GM21717 (cell line): ENCODE results near the gene SPSB3.

Experiments
- ATAC-seq: cut with Tn5 transposase; IDR thresholded peaks from one replicate; pipeline ENCODE4 v1.9.1; 2021; ENCODE audit warnings: mild to moderate bottlenecking, moderate library complexity; ENCODE audit not compliant: unreplicated experiment

Gene SPSB3

DNA sequence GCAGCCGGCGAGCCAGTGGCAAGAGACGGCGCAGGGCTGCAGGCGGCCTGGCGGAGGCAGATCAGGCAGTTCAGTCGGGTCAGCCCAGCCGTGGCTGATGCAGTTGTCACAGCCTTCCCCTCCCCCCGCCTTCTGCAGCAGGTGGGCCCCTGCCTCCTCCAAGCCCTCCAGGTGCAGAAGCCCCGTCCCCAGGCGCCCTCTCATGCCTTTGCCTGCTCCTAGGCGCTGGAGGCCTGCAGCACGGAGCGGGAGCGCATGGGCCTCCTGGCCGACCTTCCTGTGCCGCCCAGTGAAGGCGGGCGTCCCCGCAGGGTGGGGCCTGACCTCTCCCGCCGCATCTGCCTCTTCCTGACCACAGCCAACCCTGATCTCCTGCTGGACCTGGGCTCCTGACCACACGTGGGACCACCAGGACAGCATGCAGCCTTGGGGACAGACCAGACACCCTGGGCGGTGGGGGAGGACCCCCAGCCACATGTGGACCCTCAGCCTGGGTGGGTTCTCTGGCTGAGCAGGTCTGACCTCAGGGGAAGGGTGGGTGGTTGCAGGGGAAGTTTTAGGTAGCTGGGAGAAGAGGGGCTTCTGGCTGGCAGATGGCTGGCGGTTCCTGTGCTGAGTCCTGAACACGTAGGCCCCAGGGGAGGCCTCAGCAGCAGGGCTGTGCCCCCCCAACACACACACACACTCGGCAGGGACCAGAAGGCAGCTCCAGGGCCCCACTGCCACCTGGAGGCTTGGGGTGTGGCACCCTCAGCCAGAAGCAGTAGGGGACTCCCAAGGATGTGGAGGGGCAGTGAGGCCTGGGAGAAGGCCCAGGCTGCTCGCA is 6.3 kb downstream of the SPSB3 start:
- no peak for ATAC-seq

DNA sequence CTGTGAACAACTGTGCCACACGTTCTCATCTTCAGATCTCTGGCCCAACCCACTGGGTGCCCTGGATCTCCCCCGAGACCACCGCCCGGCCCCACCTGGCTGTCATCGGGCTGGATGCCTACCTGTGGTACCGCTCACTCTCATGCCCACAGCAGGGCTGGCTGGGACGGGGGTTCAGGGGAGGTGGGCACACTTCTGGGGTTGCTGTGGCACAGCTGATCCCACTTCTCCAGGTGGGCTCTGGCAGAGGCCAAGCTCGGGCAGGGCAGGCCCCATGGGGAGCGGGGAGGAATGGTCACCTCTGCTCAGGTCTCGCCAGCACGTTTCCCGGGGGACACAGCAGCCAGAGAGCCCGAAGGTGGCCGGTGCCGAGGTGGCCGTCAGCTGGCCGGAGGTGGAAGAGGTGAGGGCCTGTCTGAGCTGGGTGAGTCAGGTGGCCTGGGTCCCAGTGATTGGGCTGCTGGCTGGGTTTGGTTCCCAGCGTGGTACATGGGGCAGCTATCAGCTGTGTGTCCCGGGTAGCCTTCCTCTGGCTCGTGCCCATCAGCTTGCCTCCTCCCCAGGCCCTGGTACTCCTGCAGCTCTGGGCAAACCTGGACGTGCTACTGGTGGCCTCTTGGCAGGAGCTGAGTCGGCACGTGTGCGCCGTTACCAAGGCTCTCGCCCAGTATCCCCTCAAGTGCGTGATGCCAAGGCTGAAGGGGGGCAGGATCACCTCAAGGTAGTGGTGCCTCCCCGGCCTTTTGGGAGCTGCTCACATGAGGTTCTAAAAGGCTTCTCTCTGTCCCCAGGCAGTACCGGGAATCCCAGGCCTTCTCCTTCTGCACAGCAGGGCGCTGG is 7.1 kb downstream of the SPSB3 start:
- no peak for ATAC-seq

DNA sequence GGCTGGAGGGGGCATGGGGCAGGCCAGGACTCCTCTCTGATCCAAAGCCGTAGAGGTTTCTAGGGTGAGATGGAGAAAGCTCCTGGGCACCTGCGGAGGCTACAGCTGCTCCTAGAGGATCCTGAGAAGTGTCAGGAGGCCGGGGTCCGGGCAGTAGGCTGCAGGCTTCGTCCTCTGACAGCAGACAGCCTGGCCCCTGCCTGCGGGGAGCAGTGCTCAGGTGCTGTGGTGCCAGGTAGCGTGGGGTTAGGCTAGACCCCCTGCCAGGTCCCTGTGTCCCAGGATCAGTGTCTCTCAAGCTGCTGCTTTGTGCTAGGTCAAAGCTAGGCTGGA is 8.0 kb downstream of the SPSB3 start:
- ATAC-seq: no peak

DNA sequence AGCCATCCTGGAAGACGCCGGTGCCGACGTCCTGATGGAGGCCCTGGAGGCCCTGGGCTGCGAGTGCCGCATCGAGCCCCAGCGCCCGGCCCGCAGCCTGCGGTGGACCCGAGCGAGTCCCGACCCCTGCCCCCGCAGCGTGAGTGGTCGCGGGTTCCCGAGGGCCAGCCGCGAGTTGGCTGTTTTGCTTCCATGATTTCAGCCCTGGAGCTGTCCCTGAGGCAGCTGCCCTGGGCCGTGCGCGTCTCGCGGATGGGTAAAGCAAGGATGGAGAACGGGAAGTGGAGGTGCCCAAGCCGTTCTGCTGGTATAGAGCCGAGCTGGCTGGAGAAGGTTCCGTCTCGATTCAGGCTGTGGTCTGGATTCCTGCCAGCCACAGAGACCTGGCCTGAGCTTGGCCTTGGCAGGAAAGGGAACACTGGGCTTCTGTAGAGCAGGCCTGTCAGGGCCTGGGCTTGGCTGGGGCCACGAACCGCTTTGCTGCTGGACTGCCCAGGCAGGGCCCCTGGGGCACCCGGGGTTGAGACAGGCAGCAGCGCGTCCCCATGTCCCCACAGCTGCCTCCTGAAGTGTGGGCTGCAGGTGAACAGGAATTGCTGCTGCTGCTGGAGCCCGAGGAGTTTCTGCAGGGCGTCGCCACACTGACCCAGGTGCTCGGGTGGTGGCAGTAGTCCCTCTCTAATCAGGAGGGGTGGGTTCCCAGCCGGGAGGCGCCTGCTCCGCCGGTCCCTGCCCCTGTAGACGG is 8.5 kb downstream of the SPSB3 start:
- no peak for ATAC-seq

DNA sequence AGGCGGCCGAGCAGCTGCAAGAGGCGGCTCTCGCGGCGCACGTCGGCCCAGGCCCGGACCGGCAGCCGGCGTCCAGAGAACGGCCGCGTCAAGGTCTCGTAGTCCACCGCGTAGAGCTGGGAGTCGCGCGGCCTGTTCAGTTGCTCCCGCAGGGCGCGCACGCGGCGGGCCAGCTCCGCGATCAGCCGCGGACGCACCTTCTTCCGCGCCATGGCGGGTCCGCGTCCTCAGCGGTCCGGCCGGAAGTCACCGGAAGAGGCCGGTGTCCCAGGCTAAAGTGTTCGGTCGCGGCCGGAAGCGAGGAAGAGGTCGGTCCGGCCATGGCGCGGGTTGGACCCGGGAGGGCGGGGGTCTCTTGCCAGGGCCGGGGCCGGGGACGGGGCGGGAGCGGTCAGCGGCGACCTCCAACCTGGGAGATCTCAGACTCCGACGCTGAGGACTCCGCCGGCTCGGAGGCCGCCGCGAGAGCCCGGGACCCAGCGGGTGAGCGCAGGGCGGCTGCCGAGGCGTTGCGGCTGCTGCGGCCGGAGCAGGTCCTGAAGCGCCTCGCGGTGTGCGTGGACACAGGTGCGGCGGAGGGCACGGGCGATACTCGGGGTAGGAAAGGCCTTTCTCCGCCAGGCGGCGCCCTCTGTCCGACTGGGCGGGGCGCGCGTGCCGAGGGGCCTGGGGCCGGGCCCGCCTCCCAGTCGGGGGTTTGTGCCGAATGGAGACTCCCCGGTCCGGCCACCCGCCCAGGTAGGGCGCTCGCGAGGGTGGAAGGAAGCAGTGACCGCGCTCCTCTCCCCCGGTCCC is 9.3 kb downstream of the SPSB3 start, which contains the start of gene MRPS34:
MRPS34 (minus strand) TSS at position 227 of the 795 bp plus-strand sequence; CDS start at position 212, 15 bp downstream.
- peak; percentile 41 for ATAC-seq

DNA sequence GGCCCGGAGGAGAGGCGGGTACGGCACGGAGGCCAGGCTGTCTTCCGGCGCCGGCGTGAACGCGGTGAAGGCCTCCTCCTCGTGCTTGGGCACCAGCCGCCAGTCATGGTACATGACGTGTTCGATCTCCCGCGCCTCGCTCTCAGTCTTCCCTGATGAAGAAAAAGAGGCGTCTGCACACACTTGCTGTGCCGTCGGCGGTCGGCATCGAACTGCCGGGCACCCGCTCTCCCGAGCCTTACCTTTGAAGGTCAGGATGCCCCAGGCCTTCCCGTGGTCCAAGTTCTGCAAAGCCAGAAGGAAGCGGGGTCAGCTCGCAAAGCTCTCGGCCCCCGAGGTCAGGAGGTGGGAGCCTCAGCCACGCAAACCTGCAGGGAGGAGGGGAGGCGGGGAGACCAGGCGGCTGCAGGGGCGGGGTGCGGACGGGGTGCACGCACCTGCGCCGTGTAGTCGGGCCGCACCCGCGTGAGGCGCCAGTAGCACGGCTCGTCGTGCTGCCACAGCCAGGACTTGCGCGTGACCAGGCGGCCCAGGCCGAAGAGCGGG is 9.9 kb downstream of the SPSB3 start, which contains the start of gene EME2:
EME2 (plus strand) TSS at position 449 of the 546 bp plus-strand sequence. CDS start 418 bp downstream, outside the sequence.
- ATAC-seq: peak; percentile 0

DNA sequence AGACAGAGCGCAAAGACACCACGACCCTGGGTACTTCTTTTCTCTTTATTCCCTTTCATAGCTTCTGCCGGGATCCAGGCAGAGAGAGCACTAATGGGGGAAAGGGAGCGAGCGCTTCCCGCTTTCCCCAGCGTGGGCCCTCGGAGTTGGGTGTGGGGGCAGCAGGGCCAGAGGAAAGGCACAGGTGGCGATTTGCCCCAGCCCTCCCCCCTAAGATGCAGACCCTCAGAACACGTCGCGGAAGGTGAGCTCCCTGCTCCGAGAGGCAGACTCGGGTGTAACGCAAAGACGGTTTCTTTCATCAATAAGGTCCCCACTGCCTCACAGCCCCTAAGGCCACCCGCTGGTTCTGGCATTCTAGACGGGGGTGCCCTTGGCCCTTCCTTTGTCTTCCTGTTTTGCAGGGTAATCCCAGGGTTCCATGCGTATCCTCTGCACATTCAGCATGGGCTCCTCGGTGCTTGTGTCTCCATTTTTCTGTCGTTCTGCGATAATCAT is 10.5 kb downstream of the SPSB3 start:
- no peak for ATAC-seq

DNA sequence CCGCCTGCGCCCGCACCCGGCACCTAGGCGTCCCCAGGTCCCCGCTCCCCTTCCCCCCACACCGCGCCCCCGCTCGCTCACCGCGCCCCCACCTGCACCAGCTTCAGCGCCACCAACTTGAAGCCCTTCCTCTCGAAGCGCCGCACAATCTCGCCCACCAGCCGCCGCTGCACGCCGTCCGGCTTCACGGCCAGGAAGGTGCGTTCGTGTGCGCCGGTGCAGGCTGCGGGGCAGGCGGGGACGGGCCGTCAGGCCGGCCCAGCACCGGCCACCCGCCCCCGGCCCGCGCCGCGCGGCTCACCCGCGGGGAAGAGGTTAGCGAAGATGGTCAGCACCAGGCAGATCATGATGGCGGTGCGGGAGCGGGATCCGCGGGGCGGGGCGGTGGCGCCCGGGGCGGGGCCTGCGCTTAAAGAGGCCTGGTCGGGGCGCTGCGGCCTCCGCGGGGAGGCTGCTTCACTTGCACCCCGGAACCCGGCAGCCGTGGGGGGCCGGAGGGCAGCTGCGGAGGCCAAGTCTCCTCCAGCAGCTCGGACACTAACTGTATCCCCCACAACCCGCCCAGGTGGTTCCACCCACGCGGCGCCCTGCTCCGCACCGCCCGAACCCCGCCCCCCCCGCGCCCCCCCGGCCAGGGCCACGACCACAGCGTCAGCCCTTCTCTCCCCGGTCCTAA is 11.0 kb downstream of the SPSB3 start, which contains the start of gene NME3:
NME3 (minus strand) TSS at position 356 of the 676 bp plus-strand sequence; CDS start at position 347, 9 bp downstream.
- no peak for ATAC-seq

DNA sequence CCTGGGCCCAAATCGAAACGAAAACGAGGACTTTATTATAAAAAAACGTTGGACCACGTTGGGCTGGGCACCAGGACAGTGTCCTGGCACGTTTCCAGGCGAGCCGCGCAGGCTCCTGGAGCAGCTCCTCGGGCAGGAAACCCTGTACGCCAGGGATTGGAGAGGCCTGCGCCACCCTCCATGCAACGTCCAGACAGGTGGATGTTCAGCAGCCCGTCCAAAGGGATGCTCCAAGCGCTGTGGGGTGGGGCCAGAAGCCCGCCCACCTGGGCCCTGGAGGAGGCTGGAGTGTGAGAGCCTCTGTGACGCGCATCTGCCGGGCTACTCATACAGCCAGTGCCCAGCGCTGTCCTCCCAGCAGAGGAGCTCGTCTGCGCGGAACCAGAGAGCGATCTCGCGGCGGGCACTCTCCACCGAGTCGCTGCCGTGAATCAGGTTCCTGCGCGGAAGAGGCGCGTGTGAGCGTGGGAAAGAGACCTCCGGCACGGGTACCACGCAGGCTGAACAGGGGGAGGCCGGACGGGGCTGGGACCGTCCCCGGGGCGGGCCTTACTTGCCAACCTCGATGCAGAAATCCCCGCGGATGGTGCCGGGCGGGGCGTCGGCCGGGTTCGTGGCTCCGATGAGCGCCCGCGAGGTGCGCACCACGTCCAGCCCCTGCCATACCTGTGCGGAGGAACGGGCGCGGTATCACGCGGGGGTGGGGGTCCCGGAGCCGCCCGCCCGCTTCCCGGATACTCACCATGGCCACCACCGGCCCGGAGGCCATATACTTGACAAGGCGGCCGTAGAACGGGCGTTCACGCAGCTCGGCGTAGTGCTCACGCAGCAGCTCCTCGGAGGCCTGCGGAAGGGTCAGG is 11.8 kb downstream of the SPSB3 start:
- ATAC-seq: no peak

DNA sequence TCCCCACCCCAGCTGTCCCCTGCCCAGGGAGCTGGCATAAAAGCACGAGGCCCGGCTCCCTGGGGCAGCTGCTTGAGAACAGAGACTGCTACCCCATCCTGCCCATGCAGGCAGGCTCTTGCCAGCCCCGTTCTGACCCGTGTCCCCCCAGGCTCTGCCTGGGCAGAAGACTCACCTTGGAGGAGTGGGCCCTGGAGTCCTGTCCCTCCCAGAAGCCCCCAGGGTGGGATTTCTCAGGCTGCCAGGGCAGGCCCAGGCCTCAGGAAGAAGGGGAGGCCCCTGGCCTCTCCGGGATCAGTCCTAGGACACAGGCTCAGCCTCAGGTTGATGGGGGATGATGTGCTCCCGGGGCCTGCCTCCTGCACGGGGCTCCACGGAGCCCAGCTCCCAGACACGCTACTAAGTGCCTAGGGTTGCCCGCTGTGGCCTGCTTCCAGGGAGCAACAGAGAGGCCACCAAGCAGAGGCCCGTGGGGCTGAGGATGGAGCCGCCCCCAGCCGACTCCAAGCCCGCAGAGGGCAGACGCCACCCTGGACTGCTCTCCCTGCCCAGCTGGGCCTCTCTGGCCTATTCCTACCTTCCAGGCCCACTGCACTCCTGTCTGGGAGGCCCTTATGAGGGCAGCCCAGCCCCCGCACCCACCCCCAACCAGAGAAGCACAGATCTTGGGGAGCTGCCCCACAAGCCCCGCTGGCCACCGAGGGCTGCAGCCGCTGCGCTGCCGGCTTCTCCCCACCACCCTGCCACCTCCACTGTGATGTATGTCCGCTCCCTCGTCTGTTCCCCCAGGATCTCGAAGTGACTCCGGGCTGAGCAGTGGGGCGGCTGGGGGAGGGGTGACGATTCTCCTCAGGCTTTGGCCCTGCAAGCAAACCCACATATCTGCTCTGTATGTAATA is 12.7 kb downstream of the SPSB3 start:
- ATAC-seq: no peak

DNA sequence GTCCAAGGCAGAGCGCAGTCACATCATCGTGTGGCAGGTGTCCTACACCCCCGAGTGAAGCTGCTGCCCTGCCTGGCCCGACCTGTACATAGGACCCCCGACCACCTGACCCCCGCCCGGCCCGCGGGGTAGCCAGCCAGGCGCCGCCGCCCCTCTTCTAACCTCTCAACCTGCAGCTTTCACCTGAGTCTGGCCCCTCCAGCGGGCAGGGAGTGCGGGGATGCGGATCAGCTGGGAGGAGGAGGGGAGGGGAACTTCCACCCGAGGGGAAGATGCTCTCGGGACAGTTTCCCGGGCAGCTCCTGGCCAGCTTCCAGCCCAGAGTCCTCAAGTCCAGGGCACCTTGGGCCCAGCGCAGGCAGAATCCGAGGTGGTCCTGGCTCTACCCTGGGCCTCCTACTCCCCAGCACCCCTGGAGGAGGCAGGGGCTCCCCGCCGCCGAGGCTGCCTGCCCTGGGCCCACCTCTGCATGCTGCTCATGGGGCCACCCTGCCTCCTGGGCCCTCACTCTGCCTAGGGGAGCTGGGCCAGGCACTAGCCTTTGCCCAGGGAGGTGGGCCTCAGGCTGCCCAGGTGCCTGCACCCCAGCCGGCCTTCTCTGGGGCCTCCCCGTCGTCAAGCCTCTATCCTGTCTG is 13.5 kb downstream of the SPSB3 start:
- no peak for ATAC-seq

DNA sequence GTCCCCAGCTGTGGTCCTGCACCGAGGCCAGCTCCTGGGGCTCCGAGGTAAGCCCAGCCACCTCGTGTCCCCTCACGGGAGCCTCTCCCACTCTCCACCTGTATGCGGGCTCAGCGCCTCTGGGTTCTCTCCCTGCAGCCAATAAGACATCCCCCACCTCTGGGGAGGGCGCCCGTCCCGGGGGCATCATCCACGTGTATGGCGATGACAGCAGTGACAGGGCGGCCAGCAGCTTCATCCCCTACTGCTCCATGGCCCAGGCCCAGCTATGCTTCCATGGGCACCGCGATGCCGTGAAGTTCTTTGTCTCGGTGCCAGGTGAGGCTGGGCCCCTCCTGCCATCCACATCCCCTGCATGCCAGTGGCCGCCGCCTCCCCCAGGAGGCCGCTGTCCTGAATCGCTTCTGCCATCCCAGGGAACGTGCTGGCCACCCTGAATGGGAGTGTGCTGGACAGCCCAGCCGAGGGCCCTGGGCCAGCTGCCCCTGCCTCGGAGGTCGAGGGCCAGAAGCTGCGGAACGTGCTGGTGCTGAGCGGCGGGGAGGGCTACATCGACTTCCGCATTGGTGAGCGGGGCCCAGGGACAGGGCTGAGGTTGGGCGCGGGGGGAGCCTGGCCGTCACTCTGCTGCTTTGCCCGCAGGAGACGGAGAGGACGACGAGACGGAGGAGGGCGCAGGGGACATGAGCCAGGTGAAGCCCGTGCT is 14.2 kb downstream of the SPSB3 start:
- no peak for ATAC-seq

DNA sequence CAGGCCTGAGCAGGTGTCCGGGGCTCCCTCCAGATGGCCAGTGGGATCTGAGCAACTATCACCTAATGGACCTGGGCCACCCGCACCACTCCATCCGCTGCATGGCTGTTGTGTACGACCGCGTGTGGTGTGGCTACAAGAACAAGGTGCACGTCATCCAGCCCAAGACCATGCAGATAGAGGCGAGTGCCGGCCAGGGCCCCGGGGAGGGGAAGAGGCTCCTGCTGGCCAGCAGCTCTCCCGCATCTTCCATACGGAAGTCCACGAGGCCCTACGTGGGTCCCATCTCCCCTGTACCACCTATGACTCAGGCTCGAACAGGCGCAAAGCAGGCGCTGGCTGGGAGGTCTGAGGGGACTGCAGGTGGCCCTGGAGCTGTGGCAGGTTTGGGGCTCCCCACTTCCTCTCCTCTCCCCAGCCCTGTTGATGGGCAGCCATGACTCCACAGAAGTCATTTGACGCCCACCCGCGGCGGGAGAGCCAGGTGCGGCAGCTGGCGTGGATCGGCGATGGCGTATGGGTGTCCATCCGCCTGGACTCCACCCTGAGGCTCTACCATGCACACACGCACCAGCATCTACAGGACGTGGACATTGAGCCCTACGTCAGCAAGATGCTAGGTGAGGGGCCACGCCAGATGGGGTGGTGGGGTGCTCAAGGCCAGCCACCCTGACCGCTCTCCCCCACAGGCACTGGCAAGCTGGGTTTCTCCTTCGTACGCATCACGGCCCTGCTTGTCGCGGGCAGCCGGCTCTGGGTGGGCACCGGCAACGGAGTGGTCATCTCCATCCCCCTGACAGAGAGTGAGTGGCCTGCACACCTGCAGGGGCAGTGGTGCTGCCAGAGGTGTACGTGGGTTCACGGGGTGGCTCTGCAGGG is 15.0 kb downstream of the SPSB3 start:
- no peak for ATAC-seq

DNA sequence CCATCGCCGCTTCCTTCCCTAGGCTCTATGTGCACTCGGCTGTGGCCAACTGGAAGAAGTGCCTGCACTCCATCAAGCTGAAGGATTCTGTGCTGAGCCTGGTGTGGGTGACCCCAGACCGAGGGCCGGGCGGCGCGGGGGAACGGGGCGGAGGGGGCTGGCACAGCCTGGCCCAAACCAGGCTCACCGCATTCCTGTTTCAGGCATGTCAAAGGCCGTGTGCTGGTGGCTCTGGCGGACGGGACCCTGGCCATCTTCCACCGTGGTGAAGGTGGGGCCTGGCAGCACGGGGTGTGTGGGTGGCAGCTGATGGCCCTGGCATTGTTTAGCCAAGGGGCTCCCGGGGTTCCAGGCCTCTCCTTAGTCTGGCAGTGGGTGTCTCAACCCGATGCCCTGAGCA is 15.7 kb downstream of the SPSB3 start:
- no peak for ATAC-seq

DNA sequence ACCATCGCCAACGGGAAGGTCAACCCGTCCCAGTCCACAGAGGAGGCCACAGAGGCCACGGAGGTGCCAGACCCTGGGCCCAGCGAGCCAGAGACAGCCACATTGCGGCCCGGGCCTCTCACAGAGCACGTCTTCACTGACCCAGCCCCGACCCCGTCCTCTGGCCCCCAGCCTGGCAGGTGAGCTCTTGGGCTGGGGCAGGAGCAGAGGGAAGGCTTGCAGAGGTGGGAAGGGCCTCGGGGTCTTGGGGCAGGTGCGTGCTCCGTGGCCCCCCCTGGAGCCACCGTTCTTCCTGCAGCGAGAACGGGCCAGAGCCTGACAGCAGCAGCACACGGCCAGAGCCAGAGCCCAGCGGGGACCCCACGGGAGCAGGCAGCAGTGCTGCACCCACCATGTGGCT is 16.1 kb downstream of the SPSB3 start:
- no peak for ATAC-seq
